ENCODE measurements around the gene TTLL9.

The TTLL9 gene

DNA sequence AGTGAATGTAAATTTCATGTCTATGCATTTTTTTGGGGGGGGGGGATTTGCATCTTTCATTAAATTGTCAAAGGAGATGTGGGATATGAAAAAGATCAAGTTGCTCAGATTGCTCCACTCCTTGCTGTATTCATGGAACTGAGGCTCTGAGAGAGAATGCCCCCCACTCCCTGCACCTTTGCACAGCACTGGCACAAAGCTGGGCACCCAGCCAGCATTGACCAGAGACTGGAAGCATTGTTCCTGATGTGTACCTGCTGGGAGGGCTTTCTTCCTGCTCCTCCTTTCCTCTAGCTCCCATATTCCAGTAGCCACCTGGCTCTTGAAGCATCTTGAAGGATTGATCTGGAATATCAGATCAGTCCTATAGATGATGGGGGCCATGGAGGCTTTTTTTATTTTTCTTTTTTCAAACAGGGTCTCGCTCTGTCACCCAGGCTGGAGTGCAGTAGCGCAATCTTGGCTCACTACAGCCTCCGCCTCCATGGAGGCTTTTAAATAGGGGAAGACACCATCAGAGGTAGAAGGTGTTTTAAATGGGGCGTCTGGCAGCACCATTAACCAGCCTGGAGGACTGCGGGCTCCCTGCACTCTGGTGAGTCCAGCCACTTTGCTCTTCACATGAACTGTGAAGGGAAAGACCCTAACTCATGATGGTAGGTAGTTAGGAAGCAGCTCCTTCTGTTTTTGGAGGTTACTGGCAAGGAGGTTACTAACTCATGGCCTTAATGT lies 11.0 kb upstream of the TTLL9 start:
- DNase-seq: peak; percentile 8

DNA sequence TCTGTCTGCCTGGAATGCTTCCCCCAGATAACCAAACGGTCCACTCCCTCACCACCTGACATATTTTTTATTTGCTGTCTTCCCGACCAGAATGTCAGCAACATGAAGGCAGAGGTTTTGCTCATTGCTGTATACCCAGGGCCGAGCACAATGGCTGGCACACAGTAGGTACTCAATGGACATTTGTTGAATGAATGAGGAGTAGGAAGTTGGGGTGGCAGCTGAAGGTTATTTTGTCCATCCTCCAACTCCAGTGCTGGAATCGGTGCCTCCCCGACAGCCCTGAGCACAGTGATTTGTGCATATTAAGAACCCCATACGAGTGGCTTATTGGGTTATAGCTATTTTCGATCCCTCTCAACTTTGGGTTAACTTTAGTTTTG lies 10.4 kb upstream of the TTLL9 start:
- DNase-seq: peak; percentile 4

DNA sequence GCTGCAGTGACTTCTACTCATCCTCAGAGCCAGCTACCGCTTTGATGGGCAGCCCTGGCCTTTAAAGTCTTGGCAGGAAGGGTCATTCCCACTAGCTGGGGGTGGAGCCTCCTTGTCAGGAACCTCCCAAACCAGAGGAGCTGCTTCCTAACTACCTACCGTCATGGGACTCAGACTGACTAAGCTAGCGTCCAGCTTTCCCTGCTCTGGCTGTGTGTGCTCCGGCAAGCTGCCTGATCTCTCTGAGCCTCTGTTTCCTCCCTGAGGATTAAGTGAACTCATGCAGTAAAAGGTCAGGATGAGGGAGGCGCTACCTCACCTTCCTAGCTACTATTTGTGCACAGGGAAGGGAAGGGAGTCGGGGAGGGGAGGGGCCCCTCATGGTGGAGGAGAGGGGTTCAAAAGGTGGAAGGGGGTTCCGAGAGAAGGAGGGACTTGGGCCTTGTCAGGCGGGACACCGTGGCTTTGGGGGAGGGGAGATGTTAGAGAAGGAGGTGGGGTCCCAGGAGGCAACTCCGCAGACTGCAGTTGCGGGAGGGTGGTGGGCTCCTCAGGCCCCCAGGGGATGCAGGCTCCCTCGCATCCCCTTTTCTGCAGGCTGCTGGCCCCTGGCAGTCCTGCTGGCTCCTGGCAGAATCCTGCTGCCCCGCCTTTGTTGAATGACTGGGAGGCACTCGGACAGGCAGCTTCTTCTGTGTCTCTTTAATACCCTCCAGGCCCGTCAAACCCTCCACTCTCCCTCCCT lies 9.9 kb upstream of the TTLL9 start:
- DNase-seq: no peak

DNA sequence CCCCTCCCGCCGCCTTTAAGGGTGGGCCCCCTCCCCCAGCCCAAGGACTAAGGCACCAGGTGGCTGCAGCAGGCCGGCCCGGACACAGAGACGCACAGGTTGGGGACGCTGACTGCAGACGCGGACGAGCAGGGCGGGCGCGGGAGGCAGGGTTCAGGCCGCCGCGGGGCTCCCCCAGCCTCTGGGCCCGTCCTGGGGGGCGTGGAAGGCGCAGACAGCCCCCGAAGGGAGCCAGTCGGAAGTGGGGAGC lies 9.4 kb upstream of the TTLL9 start:
- DNase-seq: no peak

DNA sequence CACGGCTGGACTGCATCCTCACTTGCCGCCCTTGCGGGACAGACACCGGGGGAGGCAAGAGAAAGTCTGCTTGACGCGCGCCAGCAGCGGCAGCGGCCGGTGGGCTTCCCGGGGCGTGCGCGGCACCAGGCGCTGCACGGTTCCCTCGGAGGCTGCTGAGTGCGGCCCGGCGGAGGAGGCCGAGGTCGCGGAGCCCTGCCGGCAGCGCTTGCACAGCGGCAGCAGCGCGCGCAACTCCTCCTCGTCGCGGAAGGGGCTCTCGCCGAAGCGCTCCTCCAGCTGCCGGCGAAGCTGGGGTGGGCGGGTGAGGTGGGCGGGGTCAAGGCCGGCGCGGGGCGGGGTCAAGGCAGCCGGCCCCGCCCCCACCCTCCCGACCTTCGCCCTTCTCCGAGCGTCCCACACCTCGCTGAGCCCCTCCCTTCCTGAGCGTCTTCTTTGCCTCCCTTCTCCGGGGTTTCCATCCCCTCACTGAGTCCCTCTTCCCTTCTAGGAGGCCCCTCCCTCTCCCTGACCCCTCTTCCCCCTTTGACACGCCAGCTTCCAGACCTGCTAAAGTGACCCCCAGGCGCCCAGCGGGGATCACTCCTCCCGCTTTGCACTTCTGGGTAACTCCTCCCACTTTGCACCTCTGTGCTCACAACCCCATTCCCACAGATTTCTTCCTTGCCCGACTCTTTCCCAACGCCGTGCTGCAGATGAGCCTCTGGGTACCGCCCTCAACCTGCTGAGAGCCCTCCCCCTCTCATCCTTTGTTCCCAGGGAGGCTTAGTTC lies 8.9 kb upstream of the TTLL9 start:
- DNase-seq: peak; percentile 66

DNA sequence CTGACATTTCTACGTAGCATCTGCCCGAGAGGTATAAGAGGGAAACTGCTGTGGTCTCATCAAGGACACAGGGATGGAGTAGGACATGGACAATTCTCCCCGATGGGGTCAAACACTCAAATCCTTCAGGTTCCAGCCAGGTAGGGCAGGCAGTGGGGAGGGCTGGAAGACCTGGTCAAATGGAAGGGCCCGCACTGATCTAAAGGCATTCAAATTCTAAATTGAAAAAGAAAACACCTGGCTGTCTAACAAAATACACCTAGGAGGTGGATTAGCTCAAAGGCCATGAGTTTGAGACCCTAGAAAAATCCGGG lies 8.3 kb upstream of the TTLL9 start:
- DNase-seq: no peak

DNA sequence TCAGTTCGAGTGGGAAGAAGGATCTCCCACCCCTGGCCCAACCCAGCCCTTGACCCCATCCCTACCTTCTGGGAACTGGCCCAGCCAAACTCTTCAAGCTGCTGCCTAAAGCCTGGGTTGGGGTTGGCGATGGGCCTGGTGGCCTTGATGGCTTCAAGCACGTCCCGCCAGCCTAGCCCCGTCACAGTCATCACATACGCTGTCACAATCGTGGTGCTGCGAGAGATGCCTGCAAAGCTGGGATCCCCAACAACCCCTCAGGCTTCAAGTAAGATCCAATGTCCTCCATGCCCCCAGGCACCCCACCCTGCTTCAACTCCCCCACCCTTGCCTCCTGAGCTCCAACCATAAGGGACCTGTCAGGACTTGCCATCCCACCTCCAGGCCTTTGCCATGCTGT lies 7.9 kb upstream of the TTLL9 start:
- DNase-seq: peak; percentile 13

DNA sequence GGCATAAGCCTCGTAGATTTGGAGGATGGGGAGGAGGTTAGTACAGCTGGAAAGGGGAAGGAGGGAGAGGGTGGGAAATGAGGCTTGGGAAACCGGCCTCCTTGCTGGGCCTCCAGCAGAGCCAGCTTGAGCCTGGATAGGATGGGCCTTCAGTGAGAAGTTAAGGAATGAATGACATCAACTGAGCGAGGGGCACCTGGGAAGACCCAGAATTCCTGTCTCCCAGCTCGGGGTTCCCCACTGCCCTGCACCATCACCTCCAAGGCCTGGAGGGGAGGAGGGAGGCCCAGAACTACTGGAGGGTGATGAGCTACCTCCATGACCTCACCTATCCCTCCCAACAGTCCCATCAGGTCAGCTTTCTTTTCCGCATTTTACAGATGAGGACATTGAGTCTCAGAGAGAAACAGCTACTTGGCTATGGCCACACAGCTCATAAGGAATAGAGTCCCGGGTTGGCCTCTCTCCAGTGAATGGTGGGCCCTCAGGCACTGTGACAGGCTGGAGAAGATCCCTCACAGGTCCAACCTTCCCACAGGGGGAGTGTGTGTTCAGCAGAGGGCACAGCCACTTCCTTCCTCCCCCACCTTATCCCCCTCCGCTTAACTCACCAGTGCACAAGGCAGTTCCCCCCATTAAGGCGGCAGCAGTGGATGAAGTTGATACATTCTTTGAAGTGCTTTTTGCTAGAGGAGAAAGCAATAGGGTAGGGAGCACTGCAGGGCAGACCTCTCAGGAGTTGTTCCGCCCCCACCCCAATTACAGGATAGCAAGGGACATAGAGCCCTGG lies 6.9 kb upstream of the TTLL9 start:
- peak; percentile 10 for DNase-seq

DNA sequence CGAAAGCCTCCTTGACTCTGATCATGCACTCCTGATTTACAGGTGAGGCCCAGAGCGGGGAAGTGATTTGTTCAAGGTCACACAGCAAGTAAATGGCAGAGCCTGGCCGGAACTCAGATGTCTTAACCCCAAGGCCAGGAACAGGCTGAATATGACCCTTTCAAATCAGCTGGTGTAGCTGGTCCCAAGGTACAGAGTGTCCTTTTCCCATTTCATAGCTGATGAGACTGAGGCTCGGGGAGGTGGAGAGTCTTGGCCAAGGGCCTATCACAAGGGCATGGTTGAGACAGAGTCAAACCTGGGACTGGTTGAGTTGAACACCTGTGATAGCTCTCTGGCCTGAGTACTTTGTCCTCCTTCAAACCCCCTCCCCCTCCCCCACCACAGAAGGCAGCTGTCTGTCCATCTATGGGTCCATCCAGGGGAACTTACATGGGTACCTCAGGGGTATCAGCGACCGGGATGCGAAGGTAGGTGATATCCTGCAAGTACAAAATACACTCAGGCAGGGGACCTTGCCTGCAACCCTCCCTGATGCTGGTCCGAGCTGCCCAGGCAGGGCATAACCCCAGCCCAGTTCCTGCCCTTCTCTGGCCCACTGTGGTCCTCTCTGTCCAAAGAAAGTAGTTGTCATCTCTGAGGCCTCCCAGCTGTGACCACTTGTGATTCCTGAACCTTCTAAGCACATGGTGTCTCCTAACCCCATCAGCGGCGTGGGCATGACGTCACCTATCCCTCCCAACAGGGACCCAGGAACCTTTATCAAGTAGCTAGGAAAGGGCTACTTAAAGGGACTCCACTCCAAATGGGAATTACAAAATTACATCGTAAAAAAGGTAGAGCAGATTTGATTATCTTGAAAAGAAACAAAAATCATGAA lies 5.7 kb upstream of the TTLL9 start:
- DNase-seq: peak; percentile 5

DNA sequence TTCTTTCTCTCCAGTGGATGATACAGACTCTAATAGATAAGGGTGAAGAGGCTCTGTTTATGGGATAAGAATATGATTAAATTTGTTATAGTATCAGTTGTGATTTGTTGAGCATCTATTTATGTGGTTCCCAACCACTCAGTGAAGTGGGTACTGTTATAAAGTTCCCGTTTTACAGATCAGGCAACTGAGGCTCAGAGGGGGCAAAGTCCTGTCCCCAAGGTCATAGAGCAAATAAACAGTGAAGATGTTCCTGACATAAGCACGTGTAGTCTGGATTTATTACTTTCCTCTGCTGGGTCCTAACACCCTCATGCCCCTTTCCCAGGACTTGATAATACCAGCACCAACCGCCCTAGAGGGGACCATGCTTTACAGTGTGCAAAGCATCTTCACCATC lies 4.2 kb upstream of the TTLL9 start:
- DNase-seq: no peak

DNA sequence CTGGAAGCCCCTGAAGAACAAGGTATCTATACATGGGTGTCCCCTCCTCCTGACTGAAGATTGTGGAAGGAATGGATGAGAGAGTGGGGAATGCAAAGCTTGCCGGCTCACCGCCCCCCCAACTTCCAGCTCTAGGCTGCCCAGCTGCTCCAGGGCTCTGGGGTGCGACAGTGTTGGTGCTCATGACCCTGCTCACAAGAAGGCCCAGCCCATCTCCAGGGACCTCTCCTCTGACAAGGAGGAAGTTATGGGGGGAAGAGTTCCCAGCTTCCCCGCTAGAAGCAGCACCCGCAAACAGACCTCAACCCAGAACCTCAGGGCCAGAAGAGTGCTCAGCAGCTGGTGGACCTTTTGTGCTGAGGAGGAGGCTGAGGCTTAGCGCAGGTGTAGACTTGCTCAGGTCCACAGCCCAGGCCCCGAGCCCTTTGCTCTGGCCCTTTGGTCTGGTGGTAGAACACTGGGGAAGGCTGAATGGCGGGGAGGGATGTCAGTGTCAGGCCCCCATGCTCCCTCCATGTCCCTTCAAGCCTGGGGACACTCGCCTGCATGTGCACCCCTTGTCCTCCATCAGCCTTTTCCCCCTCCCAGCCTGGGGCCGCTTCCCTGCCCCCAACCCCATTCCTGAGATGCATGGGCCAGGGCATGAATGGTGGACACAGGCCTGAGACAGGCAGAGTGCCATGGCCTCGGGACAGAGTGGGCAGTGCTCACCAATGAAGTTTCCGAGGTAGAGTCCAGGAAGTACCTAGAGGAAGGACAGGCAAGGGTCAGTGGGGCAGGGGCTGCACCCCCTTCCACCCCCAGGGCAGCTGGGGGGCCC lies 1.4 kb upstream of the TTLL9 start:
- no peak for DNase-seq

DNA sequence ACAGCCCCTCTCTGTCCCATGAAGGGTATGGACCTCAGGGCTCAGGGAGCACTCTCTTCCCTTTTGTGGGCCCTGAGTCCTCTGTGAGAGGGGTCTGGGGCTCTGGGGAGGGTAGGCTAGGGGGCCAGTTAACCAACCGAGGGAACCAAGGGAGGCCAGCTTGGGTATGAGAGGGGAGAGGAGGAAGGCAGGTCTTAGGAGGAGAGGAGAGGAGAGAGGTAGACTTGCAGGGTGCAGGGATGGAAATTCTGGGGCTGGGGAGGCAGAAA lies 827 bp upstream of the TTLL9 start:
- DNase-seq: no peak

DNA sequence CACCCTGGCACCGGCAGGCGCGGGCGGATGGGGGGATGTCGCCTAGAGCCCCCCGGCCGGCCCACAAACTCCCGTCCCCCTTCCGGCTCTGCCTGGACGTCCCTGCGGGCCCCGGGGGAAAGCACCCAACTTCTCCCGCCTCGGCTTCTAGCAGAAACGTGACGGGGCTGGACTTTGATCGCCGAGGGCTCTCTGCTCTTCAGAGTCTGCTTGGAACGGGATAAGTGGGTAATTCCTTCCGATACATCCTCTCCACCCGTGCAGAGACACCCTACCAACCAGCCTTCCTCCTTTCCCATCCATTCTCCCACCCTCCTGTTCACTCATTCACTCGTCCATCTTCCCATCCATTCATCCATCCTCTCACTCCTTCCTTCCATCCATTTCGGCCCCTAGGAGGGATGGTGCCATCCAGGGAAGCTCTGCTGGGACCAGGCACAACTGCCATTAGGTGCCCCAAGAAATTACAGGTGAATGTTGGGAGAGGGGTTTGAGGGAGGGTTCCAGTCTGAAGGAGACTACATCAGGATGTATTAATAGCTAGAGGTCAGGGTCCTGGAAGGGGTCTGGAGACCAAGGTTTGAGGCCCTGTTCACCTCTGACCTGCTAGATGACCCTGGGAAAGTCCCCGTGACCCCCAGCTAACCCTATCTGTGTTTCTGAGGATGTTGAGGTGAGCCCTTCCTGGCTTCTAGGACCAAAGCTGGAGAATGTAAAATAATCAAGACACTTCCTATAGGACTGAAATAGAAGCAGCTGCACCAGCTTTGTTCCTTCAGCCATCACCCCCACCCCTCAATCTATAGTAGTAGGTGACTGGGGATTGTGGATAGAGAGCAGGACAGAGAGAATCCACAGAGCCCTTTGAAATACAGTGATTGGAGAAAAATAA lies 538 bp downstream of the TTLL9 start:
- no peak for DNase-seq

DNA sequence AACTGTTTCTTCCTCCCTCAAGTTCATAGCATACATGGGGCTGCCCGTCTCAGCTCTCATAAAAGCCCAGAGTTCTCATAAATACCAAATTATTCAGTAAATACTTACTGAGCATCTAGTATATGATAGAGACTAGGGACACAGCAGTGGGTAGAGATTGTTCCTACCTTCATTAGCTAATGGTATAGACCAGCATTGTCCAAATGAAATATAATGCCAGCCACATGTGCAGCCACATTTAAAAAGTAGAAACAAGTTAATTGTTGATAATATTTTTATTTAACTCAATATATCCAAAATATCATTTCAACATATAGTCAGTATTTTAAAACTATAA lies 1.2 kb downstream of the TTLL9 start:
- DNase-seq: no peak

DNA sequence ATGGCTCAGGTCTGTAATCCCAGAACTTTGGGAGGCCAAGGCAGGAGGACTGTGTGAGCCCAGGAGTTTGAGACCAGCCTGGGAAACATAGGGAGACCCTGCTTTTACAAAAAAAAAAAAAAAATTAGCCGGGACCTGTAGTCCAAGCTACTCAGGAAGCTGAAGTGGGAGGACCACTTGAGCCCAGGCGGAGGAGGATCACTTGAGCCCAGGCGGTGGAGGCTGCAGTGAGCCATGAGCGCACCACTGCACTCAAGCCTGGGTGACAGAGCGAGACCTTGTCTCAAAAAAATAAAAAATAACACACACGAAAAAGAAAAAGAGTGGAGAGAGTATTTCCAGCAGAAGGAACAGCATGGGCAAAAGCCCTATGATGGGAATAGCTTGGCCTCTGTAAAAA lies 2.0 kb downstream of the TTLL9 start:
- no peak for DNase-seq

DNA sequence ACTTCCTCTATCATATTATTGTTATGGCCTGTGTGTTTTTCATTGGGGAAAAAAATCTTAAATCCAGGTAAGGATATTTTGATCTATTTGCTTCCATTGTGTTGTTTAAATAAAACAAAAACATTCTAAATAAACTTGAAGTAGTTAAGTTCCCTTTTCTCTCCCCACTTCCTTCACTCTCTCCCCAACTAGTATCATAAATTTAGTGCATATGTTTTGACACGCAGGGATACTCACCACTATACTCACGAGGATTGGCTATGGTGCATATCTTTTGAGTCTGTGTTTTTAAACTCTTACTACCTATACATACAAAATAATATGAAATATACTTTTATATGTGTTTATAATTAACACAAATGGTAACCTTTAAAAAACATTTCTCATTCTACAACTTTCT lies 5.2 kb downstream of the TTLL9 start:
- DNase-seq: no peak

DNA sequence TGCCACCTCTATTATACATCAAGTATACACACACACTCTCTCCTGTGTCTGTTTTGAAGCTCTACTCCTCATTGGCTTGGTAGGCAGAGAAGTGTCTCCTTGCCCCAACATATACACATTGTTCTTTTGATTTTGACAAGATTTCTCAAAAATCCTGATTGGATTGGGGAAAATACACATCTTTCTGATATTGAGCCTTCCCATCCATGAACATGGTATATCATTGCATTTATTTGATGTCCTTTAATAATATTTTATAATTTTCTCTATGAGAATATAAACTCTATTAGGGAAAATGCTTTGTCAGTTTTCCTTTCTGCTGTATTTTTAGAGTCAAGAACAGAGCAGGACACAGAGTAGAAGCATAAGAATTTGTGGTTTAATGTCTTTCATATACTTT lies 7.2 kb downstream of the TTLL9 start:
- DNase-seq: no peak

DNA sequence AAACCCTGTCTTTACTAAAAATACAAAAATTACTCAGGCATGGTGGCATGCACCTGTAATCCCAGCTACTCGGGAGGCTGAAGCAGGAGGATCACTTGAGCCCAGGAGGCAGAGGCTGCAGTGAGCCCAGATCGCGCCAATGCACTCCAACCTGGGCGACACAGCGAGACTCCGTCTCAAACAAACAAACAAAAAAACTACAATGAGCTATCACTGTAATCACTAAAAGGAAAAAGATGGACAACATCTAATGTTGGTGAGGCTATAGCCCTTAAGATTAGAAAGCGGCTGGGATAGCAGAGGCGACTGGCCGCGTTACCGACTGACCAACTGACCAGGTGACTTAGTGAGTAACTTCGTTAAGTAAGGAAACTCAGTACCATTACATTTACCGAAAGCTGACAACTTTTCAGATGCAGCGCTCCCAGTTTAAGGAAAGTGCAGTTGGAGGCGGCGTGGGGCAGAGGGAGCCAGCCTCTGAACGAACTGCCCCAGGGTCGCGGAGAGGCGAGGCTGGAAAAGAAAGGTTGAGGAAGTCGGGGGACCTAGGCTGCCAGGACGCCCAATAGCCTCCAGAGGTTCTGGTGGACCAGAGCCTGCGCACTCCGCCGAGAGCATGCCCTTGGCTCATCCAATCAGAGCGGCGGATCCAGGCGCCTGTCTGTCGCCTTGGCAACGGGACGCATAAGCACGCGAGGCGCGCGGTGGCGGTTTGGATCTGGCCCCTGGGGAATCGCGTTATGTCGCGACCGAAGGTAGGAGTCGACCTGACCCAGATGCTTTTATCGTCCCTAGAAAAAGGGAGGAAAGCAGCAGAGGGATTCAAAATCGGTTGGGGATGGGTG lies 8.9 kb downstream of the TTLL9 start:
- DNase-seq: peak; percentile 73

DNA sequence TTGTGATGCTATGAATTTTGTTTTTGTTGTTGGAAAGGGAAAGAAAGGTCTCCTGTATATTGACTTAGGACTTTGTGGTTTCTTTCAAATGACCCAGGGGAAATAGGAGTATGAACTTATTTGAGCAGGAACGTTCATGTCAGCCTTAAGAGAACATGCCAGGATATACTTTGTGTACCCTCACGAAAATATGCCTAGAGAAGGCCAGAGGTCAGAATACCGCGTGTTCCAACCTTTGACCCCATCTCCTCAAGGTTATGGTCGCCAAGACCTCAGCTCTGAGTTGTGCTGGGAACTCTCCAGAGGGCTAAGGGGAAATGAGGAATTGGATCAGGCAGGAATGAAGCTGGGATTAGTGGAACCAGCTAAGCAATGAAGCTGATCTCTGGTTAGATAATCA lies 11.5 kb downstream of the TTLL9 start:
- no peak for DNase-seq

DNA sequence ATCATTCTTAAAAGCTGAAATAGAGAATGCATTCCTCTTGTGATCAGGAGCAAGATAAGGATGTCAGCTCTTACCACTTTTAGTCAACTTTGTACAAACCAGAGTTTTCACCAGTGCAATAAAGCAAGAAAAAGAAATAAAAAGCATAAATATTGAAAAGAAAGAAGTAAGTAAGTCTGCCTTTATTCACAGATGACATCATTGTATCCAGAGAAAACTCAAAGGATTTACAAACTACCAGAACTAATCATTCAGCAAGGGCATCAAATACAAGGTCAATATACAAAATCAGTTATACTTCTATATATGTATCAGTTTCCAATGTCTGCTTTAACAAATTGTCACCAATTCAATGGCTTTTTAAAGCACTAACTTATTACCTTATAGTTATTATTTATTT lies 13.4 kb downstream of the TTLL9 start:
- DNase-seq: no peak
